ENCODE measurements around the gene C1orf53. TPM values are rescaled to one million over a fixed set of nuclear protein-coding genes. Genes with fewer than 3 reads are reported as not detected.
"Not testable (repeated sequence)": the region's sequence is repeated elsewhere in the genome, so short reads cannot be mapped to it uniquely, and the experiment has no call there.

C1orf53 gene
- total RNA-seq: under 1 TPM in 1 of 4 donors, not detected in 3; 0.94 TPM

GRCh38 chr1:197902454-197903195 lies at the start of gene C1orf53:
TSS of gene C1orf53 (plus strand) at chr1:197902630. CDS start at chr1:197902650, 20 bp downstream.
- peaks cover 39% of the 10 kb centered on the region for H3K27me3 ChIP-seq
- peak; percentile 97 for ATAC-seq
- H3K27ac ChIP-seq: peak within 1 kb of the TSS; percentile 86 to 91 (median 88)
- no peaks in the 10 kb centered on the region for H3K36me3 ChIP-seq
- H3K4me1 ChIP-seq: peaks cover 0 to 13% (median 0%) of the 10 kb centered on the region in 3 donors
- no peaks in the 10 kb centered on the region for H3K9me3 ChIP-seq
- TF ChIP-seq POLR2AphosphoS5 (IDR thresholded peaks at IDR 0.05) (peak; percentile 50), EP300 (IDR thresholded peaks at IDR 0.05) (no peak), POLR2A (IDR thresholded peaks at IDR 0.05) (peak in 1 of 2 donors; percentile 29)
- TF ChIP-seq, protein P1, sequence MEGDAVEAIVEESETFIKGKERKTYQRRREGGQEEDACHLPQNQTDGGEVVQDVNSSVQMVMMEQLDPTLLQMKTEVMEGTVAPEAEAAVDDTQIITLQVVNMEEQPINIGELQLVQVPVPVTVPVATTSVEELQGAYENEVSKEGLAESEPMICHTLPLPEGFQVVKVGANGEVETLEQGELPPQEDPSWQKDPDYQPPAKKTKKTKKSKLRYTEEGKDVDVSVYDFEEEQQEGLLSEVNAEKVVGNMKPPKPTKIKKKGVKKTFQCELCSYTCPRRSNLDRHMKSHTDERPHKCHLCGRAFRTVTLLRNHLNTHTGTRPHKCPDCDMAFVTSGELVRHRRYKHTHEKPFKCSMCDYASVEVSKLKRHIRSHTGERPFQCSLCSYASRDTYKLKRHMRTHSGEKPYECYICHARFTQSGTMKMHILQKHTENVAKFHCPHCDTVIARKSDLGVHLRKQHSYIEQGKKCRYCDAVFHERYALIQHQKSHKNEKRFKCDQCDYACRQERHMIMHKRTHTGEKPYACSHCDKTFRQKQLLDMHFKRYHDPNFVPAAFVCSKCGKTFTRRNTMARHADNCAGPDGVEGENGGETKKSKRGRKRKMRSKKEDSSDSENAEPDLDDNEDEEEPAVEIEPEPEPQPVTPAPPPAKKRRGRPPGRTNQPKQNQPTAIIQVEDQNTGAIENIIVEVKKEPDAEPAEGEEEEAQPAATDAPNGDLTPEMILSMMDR (IDR thresholded peaks at IDR 0.05): peak in 3 of 4 experiments; percentile 12 to 26 (median 20)
- peak within 1 kb of the TSS; percentile 67 to 93 for H3K4me3 ChIP-seq
- 0 to 1% methylated on average over 7 to 9 of the region's 90 CpGs for WGBS, 2 donors (ENCODE audit: low coverage in 1 of 2)

DNA sequence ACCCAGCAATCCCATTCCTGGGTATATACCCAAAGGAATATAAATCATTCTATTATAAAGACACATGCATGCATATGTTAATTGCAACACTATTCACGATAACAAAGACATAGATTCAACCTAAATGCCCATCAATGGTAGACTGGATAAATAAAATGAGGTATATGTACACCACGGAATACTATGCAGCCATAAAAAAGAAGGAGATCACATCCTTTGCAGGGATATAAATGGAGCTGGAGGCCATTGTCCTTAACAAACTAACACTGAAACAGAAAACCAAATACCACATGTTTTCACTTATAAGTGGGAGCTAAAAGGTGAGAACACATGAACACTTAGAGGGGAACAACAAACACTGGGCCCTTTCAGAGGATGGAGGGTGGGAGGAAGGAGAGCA lies 46.7 kb upstream of the C1orf53 start:
- not testable (repeated sequence) for H3K27me3 ChIP-seq, H3K9me3 ChIP-seq, H3K4me3 ChIP-seq, ATAC-seq, H3K27ac ChIP-seq, H3K36me3 ChIP-seq, H3K4me1 ChIP-seq
- 72 to 83% methylated on average over 2 of the region's 2 CpGs for WGBS, 2 donors (ENCODE audit: low coverage in 1 of 2)

DNA sequence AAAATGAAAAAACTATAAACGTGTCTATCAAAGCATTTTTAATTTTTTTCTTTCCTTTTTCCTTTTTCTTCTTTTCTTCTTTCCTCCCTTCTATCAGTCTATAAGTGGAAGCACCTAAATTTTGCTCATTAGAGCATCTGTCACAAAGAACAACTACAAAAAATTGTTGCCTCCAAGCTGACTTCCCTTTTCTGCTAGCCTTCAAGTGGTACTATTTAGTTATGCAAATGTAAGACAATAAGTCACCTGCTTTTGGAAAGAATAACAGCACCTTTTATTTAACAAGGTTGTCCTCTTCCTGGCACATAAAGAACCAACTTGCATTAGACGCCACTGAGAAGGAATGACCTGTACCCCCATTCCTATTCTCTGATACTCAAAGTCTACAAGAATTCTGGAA lies 45.0 kb upstream of the C1orf53 start:
- H3K4me1 ChIP-seq: no peaks in the 10 kb centered on the region
- no peak overlapping the region for H3K27ac ChIP-seq
- H3K36me3 ChIP-seq: no peaks in the 10 kb centered on the region
- no peaks in the 10 kb centered on the region for H3K9me3 ChIP-seq
- 93% methylated on average over 1 to 2 of the region's 2 CpGs for WGBS, 2 donors (ENCODE audit: low coverage in 1 of 2)
- no peak for TF ChIP-seq POLR2A (IDR thresholded peaks at IDR 0.05)
- TF ChIP-seq, protein P1 (IDR thresholded peaks at IDR 0.05): no peak
- no peak for TF ChIP-seq POLR2AphosphoS5 (IDR thresholded peaks at IDR 0.05)
- TF ChIP-seq EP300 (IDR thresholded peaks at IDR 0.05): no peak
- H3K27me3 ChIP-seq: no peaks in the 10 kb centered on the region
- H3K4me3 ChIP-seq: no peak overlapping the region
- ATAC-seq: no peak

- TF ChIP-seq, protein P1 (IDR thresholded peaks at IDR 0.05): no peak
- TF ChIP-seq EP300 (IDR thresholded peaks at IDR 0.05) (no peak), POLR2AphosphoS5 (IDR thresholded peaks at IDR 0.05) (no peak), POLR2A (IDR thresholded peaks at IDR 0.05) (no peak)
- Histone ChIP-seq H3K4me1 (no peaks in the 10 kb centered on the region), H3K27ac (no peak overlapping the region), H3K4me3 (no peak overlapping the region), H3K9me3 (no peaks in the 10 kb centered on the region), H3K27me3 (no peaks in the 10 kb centered on the region), H3K36me3 (no peaks in the 10 kb centered on the region)
- ATAC-seq: no peak
- 73 to 89% methylated on average over 1 of the region's 1 CpG for WGBS, 2 donors (ENCODE audit: low coverage in 1 of 2)
Measured at GRCh38 chr1:197859024-197859423, 43.4 kb upstream of the C1orf53 start.

DNA sequence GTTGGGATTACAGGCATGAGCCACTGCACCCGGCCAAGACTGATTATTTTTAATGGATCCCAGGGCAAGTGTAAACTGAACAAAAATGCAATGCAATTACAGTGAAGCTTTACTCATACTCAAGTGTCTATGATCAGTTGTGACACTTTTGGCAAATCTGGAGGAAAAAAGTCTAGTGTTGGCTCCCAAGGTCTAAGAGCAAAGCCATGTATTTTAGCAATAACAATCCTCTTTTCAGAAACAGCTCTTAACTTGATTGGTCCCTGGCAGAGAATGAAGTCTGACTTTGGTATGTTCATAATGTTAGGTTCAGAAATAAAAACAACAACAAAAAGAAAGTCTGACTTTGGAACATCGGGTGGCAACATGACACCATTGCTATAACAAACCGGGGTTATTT lies 40.2 kb upstream of the C1orf53 start:
- Histone ChIP-seq H3K27me3 (no peaks in the 10 kb centered on the region), H3K4me1 (no peaks in the 10 kb centered on the region), H3K36me3 (no peaks in the 10 kb centered on the region), H3K27ac (no peak overlapping the region), H3K4me3 (no peak overlapping the region), H3K9me3 (no peaks in the 10 kb centered on the region)
- TF ChIP-seq, protein P1 (IDR thresholded peaks at IDR 0.05): no peak
- TF ChIP-seq EP300 (IDR thresholded peaks at IDR 0.05): no peak
- no peak for TF ChIP-seq POLR2AphosphoS5 (IDR thresholded peaks at IDR 0.05)
- TF ChIP-seq POLR2A (IDR thresholded peaks at IDR 0.05): no peak
- no peak for ATAC-seq
- WGBS, 2 donors (ENCODE audit: low coverage in 1 of 2): 65 to 67% methylated on average over 2 to 3 of the region's 3 CpGs

Data from gastroesophageal sphincter (tissue), 4 donors.